ENCODE measurements around the gene POLR3H.

POLR3H gene

DNA sequence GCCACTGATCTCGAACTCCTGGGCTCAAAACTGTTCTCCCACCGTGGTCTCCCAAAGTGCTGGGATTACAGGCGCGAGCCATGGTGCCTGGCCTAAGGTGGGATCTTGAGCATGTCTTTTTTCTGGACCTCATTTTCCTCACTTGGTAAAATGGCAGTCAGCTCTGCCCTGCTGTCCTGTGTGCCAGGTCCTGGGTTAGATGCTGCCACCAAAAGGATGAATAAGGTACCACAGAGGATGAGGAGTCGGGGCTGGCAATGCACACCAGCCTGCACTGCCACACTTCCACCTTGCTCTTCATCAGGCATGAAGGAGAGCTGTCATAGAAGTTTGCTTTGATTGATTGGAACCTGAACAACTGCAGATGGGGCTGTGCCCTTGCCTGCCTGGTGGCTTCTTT lies 43.1 kb downstream of the POLR3H start:
- Mint-ChIP-seq H3K36me3 (ENCODE audit: low read depth) (peaks cover 21% of the 10 kb centered on the region), H3K4me3 (no peak overlapping the region), H3K9me3 (no peaks in the 10 kb centered on the region), H3K27me3 (no peaks in the 10 kb centered on the region), H3K4me1 (ENCODE audit: low read depth) (no peaks in the 10 kb centered on the region), H3K27ac (no peak overlapping the region)

DNA sequence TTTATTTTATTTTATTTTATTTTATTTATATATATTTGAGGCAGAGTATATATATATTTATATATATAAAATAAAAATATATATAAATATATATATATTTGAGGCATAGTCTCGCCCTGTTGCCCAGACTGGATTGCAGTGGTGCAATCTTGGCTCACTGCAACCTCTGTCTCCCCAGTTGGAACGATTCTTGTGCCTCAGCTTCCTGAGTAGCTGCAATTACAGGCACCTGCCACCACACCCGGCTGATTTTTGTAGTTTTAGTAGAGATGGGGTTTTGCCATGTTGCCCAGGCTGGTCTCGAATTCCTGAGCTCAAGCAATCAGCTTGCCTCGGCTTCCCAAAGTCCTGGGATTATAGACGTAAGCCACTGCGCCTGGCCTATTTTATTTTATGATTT lies 44.0 kb downstream of the POLR3H start:
- Mint-ChIP-seq H3K27ac (no peak overlapping the region), H3K27me3 (no peaks in the 10 kb centered on the region), H3K9me3 (no peaks in the 10 kb centered on the region), H3K4me3 (no peak overlapping the region), H3K4me1 (ENCODE audit: low read depth) (no peaks in the 10 kb centered on the region), H3K36me3 (ENCODE audit: low read depth) (peaks cover 17% of the 10 kb centered on the region)

DNA sequence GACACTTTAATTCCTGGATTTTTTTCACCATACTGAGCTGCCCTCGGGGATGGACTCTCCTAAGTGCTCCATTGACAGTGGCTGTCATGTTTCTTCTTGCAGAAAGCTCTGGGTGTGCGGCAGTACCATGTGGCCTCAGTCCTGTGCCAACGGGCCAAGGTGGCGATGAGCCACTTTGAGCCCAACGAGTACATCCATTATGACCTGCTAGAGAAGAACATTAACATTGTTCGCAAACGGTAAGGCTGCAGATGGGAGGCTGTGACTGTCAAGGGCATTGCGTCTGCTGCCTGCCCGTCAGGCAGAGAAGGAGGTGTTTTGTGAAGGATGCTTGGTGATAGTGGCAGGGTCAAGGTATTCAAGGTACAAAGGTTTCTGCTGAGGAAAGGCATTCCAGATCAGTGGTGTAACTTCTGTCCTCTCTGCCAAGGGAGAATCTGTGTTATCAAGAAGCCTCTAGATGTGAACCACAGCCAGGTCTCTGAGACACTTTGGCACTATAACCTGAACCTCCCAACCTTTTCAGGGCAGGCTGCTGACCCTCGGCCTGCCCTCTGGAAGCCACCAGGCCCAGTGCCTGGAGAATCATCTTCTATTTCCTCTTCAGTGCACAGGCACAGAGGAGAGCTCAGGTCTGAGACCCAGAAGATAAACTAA lies 44.5 kb downstream of the POLR3H start:
- Mint-ChIP-seq H3K27me3 (no peaks in the 10 kb centered on the region), H3K36me3 (ENCODE audit: low read depth) (peaks cover 17% of the 10 kb centered on the region), H3K4me1 (ENCODE audit: low read depth) (no peaks in the 10 kb centered on the region)

DNA sequence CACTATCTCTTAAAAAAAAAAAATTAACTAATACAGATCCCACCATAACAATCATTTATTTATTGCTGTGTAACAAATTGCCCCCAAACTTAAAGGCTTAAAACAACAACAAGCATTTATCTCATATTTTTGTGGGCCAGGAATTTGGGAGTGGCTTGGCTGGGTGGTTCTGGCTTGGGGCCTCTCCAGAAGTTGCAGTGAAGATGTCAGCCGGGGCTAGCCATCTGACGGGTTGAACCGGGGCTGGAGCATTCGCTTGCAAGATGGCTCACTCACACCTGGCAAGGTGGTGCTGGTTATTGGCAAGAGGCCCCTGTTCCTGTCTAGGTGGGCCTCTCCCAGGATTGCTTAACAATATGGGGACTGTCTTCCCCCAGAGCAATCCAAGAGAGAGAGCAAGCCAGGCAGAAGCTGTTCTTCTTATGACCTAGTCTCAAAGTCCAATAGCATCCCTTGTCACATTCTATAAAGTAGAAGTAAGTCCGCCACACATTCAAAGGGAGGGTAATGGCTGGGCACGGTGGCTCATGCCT lies 45.9 kb downstream of the POLR3H start:
- H3K4me1 Mint-ChIP-seq (ENCODE audit: low read depth): no peaks in the 10 kb centered on the region
- H3K27me3 Mint-ChIP-seq: no peaks in the 10 kb centered on the region
- H3K36me3 Mint-ChIP-seq (ENCODE audit: low read depth): peaks cover 14% of the 10 kb centered on the region
- no peak overlapping the region for H3K27ac Mint-ChIP-seq
- no peak overlapping the region for H3K4me3 Mint-ChIP-seq
- H3K9me3 Mint-ChIP-seq: no peaks in the 10 kb centered on the region

More for the DNA sequence above, 44.5 kb downstream of the POLR3H start:
- Mint-ChIP-seq H3K27ac (no peak overlapping the region), H3K4me3 (no peak overlapping the region), H3K9me3 (no peaks in the 10 kb centered on the region)

DNA sequence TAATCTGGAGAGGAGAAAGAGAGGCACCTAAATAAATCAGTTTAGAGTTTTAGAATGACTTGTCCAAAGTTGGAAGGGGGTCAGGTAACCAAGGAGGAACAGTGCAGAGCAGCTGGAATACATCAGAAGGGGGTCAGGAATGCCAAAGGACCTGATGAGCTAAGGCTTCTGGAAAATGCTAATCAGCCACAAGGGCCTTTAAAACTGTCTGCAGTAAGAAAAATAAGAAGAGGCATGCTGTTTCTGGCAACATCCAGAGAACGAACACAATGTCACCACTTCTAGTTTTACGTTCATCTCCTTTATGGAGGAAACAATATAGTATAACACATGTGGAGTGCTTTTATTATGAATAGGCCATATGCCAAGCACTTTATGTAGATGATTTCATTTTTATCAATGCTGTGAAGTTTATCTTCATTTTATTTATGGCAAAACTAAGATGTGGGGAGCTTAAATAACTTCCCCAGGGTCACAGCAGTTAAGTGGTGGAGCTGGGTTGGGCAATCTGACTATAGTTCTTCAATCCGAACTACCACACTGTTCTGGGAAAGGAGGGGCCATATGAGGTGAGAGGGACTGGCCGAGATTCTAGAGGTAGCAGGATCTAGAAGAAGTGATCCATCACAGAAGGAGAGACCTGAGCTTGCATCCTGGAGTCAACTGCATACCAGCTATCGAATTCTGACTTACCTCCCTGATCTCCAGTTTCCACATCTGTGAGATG lies 52.7 kb downstream of the POLR3H start:
- Mint-ChIP-seq H3K4me3 (no peak overlapping the region), H3K27ac (no peak overlapping the region), H3K9me3 (no peaks in the 10 kb centered on the region), H3K27me3 (no peaks in the 10 kb centered on the region), H3K4me1 (ENCODE audit: low read depth) (peaks cover 13% of the 10 kb centered on the region), H3K36me3 (ENCODE audit: low read depth) (peaks cover 10% of the 10 kb centered on the region)

DNA sequence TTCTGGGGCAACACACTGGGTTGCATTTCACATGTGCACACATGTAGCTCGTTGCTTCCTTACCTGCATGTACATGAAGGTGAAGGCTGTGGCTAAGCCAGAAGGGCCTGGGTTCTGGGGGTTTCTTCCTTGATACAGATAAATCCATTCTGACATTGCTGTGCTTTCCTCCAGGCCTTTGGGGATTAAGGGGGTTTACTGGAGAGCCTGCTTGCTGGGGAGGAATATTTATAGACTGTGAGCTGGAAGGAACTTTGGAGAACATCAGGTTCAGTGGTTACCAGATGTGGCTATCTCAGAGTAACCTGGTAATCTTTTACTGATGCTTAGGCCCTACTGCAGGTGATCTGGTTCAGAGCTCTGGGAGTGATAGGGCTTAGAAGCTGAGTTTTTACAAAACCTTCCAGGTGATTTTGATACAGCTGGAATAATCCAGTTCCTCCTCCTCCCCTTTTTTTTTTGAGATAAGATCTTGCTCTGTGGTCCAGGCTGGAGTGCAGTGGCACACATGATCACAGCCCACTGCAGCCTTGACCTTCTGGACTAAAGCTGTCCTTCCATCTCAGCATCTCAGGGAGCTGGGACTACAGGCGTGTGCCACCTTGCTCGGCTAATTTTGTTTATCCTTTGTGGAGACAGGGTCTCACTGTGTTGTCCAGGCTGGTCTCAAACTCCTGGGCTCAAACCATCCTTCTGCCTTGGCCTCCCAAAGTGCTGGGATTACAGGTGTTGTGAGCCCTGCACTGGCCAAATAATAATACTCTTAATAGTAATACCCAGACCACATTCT lies 55.5 kb downstream of the POLR3H start:
- no peaks in the 10 kb centered on the region for H3K27me3 Mint-ChIP-seq
- peaks cover 15% of the 10 kb centered on the region for H3K36me3 Mint-ChIP-seq (ENCODE audit: low read depth)
- no peaks in the 10 kb centered on the region for H3K9me3 Mint-ChIP-seq
- H3K4me3 Mint-ChIP-seq: no peak overlapping the region
- H3K27ac Mint-ChIP-seq: no peak overlapping the region
- H3K4me1 Mint-ChIP-seq (ENCODE audit: low read depth): peaks cover 20% of the 10 kb centered on the region

DNA sequence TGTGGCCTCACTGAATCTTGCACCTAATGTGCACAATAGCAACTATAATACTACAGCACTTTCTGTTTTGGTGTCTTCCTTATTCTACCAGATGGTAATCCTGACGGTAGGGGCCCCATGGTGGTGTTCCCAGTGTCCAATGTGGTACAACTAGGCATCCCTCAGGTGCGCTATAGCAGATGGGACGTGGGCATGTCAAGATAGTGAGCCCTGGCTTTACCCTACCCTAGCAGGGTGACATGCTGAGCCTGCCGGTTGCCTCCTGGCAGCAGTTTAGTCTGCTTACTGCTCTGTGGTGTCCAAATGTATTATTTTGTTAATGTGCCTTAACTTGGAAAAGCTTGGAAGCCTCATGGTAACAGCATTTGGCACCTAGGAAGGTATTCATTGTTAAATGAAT lies 56.2 kb downstream of the POLR3H start:
- peaks cover 22% of the 10 kb centered on the region for H3K4me1 Mint-ChIP-seq (ENCODE audit: low read depth)
- no peak overlapping the region for H3K4me3 Mint-ChIP-seq
- H3K27me3 Mint-ChIP-seq: no peaks in the 10 kb centered on the region
- H3K27ac Mint-ChIP-seq: no peak overlapping the region
- peaks cover 15% of the 10 kb centered on the region for H3K36me3 Mint-ChIP-seq (ENCODE audit: low read depth)
- H3K9me3 Mint-ChIP-seq: no peaks in the 10 kb centered on the region

DNA sequence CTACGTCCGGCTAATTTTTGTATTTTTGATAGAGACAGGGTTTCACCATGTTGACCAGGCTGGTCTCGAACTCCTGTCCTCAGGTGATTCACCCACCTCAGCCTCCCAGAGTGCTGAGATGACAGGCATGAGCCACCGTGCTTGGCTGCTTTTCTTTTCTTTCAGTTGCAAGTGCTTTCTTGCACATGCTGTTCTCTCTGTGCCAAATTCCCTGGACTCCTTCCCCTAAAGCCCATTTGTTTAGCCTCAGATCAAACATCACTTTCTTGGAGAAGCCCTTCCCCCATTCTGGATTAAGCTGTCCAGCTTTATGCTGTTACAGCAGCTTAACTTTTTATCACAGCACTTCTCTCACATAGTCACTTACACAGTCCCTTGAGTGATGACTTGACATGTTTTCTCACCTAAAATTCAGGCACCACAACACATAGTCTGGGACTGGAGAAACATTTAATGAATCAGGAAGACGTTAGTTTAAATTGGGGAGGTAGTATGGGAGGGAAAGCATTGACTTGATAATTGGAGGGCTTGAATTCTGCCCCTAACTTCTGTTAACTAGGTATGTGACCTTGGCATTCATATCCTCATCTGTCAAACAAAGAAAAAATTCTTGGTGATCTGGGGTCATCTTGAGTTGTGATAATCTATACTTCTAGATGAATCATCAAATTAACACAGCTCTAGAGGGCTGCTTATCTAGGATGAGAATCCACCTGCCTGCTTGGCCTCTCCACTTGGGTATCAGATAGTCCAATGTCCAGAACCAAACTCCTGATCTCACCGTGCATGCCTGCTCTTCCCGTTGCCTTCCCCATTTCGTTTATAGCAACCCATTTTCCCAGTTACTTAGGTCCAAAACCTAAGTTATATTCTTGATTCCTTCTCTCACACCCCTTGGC lies 57.0 kb downstream of the POLR3H start:
- peaks cover 29% of the 10 kb centered on the region for H3K4me1 Mint-ChIP-seq (ENCODE audit: low read depth)
- no peaks in the 10 kb centered on the region for H3K27me3 Mint-ChIP-seq
- H3K9me3 Mint-ChIP-seq: no peaks in the 10 kb centered on the region
- H3K27ac Mint-ChIP-seq: no peak overlapping the region
- H3K4me3 Mint-ChIP-seq: no peak overlapping the region
- H3K36me3 Mint-ChIP-seq (ENCODE audit: low read depth): peaks cover 15% of the 10 kb centered on the region

DNA sequence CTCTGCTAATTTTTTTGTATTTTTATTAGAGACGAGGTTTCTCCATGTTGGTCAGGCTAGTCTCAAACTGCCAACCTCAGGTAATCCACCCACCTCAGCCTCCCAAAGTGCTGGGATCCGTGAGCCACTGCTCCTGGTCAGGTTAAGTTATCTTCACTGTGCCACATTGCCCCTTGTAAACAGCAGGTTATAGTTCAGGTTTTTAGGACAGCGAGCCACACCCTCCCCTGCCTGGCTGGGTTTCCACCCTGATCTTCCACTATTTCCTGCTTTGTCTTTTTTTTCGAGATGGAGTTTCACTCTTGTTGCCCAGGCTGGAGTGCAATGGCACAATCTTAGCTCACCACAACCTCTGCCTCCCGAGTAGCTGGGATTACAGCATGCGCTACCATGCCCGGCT lies 59.2 kb downstream of the POLR3H start:
- Mint-ChIP-seq H3K27ac (no peak overlapping the region), H3K36me3 (ENCODE audit: low read depth) (peaks cover 10% of the 10 kb centered on the region), H3K4me3 (no peak overlapping the region), H3K27me3 (no peaks in the 10 kb centered on the region), H3K4me1 (ENCODE audit: low read depth) (peaks cover 46% of the 10 kb centered on the region), H3K9me3 (no peaks in the 10 kb centered on the region)

DNA sequence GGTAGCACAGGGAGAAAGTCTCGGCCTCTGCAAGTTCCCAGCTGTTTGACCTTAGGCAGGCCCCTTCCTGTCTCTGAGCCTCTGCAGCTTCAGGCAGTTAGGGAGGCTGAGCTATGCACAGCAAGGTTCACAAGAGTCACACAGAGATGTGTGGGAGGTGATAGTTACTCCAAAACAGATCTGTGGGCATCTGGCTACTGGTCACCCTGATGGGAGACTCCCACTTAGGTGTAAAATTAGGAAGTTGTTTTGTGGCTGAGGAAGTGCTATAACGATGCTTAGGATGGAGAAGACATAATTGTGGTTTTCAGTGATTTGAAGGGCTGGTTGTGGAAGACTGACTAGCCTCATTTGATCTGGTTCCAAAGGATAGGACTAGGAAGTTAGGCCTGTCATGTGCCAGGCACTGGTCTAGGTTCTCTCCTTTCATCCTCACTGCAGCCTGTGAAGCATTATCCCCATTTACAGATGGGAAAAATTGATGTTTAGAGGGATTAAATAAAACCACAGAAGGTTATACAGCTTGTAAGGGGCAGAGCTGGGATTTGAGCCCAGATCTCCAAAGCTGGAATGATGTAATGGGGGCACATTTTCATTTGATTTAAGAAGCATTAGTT lies 61.8 kb downstream of the POLR3H start:
- Mint-ChIP-seq H3K4me3 (no peak overlapping the region), H3K27ac (peak overlapping the region; percentile 64), H3K36me3 (ENCODE audit: low read depth) (peaks cover 10% of the 10 kb centered on the region), H3K4me1 (ENCODE audit: low read depth) (peaks cover 65% of the 10 kb centered on the region), H3K9me3 (no peaks in the 10 kb centered on the region), H3K27me3 (no peaks in the 10 kb centered on the region)

DNA sequence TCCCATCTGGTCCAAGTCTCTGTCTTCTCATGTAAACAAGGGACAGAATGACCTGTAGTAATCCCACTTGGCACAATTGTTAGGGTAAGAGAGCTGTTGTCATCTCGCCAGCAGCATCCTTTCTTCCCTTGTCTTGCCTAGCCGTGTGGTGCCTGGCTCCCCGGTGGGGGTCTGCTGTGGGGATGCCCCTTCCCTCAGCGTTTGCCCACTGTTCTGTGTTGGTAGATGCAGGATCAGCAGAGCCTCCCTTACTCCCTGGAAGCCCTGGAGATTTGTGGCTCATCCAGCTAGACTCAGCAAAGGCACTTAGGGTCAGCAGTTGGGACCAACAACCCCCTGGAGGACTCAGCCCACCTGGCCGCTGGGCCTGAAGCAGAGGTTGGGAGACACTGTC lies 62.3 kb downstream of the POLR3H start:
- peaks cover 6% of the 10 kb centered on the region for H3K36me3 Mint-ChIP-seq (ENCODE audit: low read depth)
- H3K27ac Mint-ChIP-seq: peak overlapping the region; percentile 9
- H3K9me3 Mint-ChIP-seq: no peaks in the 10 kb centered on the region
- no peaks in the 10 kb centered on the region for H3K27me3 Mint-ChIP-seq
- no peak overlapping the region for H3K4me3 Mint-ChIP-seq
- peaks cover 62% of the 10 kb centered on the region for H3K4me1 Mint-ChIP-seq (ENCODE audit: low read depth)

DNA sequence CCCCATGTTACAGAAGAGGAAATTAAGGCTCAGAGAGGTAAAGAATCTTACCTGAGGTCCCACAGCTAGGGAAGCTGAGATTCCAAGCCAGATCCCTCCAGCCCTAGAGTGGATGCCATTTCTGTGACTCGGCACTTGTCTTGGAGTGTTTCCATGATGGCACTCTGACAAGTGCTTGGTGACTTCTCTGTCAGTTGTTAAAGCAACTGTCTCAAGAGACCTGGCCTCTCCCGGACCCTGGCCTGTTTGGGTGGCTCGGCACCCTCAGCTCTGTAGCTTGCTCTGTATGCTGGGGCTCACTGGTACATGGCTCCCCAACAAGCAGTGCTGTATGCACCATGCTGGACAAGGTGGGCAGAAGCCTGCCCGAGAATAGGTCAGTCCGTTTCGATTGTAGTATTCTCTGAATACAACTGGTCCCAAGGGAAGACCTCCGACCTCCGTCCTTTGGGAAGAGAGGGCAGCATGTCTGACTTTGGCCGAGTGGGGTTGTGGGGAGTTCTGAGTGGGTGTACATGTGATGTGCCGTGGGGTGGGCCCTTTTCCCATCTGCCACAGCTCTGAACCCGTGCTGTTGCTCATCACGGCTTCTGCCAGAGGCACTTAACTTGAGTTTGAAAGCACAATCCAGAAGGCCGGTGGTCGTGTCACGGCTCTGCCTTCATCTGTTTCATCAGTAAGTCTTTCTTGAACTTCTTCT lies 63.0 kb downstream of the POLR3H start:
- Mint-ChIP-seq H3K9me3 (no peaks in the 10 kb centered on the region), H3K4me1 (ENCODE audit: low read depth) (peaks cover 61% of the 10 kb centered on the region), H3K27me3 (no peaks in the 10 kb centered on the region), H3K27ac (peak overlapping the region; percentile 9), H3K4me3 (no peak overlapping the region), H3K36me3 (ENCODE audit: low read depth) (peaks cover 4% of the 10 kb centered on the region)

DNA sequence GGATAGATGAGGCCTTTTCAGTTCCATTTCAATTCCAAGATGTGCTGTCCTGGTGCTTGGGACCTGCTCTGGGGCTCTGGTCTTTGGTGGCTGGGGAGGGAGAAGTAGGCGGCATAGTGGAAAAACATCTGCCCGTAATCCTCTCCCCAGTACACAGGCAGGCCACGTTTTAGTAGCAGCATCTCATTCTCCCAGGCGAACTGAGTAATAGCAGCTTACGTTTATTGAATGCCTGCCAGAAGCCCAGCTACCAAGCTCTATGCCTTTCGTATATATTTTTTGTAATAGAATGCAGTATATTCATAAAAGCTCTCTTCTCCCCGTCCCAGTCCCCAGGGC lies 63.9 kb downstream of the POLR3H start:
- H3K4me3 Mint-ChIP-seq: no peak overlapping the region
- no peaks in the 10 kb centered on the region for H3K27me3 Mint-ChIP-seq
- no peaks in the 10 kb centered on the region for H3K36me3 Mint-ChIP-seq (ENCODE audit: low read depth)
- H3K4me1 Mint-ChIP-seq (ENCODE audit: low read depth): peaks cover 59% of the 10 kb centered on the region
- no peak overlapping the region for H3K27ac Mint-ChIP-seq
- no peaks in the 10 kb centered on the region for H3K9me3 Mint-ChIP-seq
